Parathyroid adenoma (tissue), 2 donors: Measurements from ENCODE around the gene GTPBP6.

ENCODE experiments used
- H2AFZ ChIP-seq: fragments of 300-600 bp; sonication (generic); one replicate; pipeline ENCODE4 v1.7.0; 2017; ENCODE audit warnings: antibody characterized with exemption, mild to moderate bottlenecking
- H3K27ac ChIP-seq: fragments of 300-600 bp; sonication (generic); one replicate; pipeline ENCODE4 v1.7.0; 2017
- H3K27me3 ChIP-seq: fragments of 300-600 bp; sonication (generic); one replicate; pipeline ENCODE4 v1.7.0; 2017; ENCODE audit warnings: low read length; ENCODE audit not compliant: control insufficient read depth, insufficient read depth
- H3K36me3 ChIP-seq: fragments of 300-600 bp; sonication (generic); one replicate; pipeline ENCODE4 v1.7.0; 2017; ENCODE audit warnings: low read length; ENCODE audit not compliant: control insufficient read depth, insufficient read depth
- H3K4me1 ChIP-seq: fragments of 300-600 bp; sonication (generic); one replicate; pipeline ENCODE4 v1.7.0; 2017; ENCODE audit warnings: control low read depth
- H3K4me2 ChIP-seq: fragments of 300-600 bp; sonication (generic); one replicate; pipeline ENCODE4 v1.7.0; 2017; ENCODE audit warnings: low read length
- H3K4me3 ChIP-seq: fragments of 300-600 bp; sonication (generic); one replicate; pipeline ENCODE4 v1.7.0; 2017; ENCODE audit warnings: low read depth, low read length
- H3K79me2 ChIP-seq: fragments of 300-600 bp; sonication (generic); one replicate; pipeline ENCODE4 v1.7.0; 2017; ENCODE audit warnings: control low read depth
- H3K9ac ChIP-seq: fragments of 300-600 bp; sonication (generic); one replicate; pipeline ENCODE4 v1.7.0; 2017; ENCODE audit warnings: mild to moderate bottlenecking
- H3K9me3 ChIP-seq: fragments of 300-600 bp; sonication (generic); one replicate; pipeline ENCODE4 v1.7.0; 2017; ENCODE audit warnings: low read length; ENCODE audit not compliant: control insufficient read depth
- TF ChIP-seq, protein P1 (sequence below): fragments of 300-600 bp; sonication (generic); IDR thresholded peaks from one replicate; pipeline ENCODE4 v1.7.0; 2017; ENCODE audit warnings: antibody characterized with exemption, mild to moderate bottlenecking
- donor health status: primary hyperparathyroidism.

The GTPBP6 gene

DNA sequence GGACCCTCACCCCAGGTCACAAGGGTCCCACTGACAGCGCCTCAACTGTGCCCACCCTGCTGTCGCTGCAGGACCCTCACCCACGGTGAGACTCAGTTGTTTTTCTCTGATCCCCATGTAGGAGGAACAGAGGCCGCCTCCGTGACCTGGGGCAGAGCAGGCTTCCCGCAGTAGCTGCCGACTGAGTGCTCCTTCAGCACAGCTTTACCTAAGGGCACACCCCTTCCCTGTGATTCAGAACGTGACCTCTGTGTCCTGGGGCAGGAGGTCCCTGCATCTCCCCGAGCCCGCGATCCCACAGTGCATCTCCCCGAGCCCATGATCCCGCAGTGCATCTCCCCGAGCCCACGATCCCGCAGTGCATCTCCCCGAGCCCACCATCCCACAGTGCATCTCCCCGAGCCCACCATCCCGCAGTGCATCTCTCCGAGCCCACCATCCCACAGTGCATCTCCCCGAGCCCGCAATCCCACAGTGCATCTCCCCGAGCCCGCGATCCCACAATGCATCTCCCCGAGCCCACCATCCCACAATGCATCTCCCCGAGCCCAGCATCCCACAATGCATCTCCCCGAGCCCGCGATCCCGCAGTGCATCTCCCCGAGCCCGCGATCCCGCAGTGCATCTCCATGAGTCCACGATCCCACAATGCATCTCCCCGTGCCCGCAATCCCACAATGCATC lies 44.5 kb upstream of the GTPBP6 start:
- no peak overlapping the region for H3K9ac ChIP-seq

DNA sequence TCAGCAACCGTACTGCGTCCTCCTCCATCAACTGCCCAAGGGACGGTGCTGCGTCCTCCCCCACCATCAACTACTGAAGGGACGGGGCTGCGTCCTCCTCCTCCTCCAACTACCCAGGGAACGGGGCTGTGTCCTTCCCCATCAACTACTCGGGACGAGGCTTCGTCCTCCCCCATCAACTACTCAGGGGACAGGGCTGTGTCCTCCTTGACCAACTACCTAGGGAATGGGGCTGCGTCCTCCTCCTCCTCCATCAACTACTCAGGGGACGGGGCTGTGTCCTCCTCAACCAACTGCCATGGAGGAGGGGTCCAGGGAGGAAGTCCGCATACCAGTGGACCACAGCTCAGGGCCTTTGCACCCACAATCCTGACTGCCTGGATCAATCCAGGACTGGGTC lies 43.8 kb upstream of the GTPBP6 start:
- Histone ChIP-seq H3K9me3 (no peaks in the 10 kb centered on the region), H3K4me1 (no peaks in the 10 kb centered on the region), H3K27ac (no peak overlapping the region), H3K27me3 (no peaks in the 10 kb centered on the region), H3K9ac (no peak overlapping the region), H3K4me2 (no peak overlapping the region), H2AFZ (no peak overlapping the region), H3K79me2 (no peaks in the 10 kb centered on the region), H3K36me3 (no peaks in the 10 kb centered on the region), H3K4me3 (no peak overlapping the region)
- TF ChIP-seq, protein P1, sequence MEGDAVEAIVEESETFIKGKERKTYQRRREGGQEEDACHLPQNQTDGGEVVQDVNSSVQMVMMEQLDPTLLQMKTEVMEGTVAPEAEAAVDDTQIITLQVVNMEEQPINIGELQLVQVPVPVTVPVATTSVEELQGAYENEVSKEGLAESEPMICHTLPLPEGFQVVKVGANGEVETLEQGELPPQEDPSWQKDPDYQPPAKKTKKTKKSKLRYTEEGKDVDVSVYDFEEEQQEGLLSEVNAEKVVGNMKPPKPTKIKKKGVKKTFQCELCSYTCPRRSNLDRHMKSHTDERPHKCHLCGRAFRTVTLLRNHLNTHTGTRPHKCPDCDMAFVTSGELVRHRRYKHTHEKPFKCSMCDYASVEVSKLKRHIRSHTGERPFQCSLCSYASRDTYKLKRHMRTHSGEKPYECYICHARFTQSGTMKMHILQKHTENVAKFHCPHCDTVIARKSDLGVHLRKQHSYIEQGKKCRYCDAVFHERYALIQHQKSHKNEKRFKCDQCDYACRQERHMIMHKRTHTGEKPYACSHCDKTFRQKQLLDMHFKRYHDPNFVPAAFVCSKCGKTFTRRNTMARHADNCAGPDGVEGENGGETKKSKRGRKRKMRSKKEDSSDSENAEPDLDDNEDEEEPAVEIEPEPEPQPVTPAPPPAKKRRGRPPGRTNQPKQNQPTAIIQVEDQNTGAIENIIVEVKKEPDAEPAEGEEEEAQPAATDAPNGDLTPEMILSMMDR, result no peak

More for the DNA sequence above, 44.5 kb upstream of the GTPBP6 start:
- H3K4me1 ChIP-seq, result no peaks in the 10 kb centered on the region
- no peak overlapping the region for H2AFZ ChIP-seq
- H3K9me3 ChIP-seq, result no peaks in the 10 kb centered on the region
- no peaks in the 10 kb centered on the region for H3K27me3 ChIP-seq
- H3K79me2 ChIP-seq, result no peaks in the 10 kb centered on the region
- H3K4me2 ChIP-seq, result no peak overlapping the region
- no peaks in the 10 kb centered on the region for H3K36me3 ChIP-seq
- H3K27ac ChIP-seq, result no peak overlapping the region
- H3K4me3 ChIP-seq, result no peak overlapping the region
- TF ChIP-seq, protein P1, result no peak

DNA sequence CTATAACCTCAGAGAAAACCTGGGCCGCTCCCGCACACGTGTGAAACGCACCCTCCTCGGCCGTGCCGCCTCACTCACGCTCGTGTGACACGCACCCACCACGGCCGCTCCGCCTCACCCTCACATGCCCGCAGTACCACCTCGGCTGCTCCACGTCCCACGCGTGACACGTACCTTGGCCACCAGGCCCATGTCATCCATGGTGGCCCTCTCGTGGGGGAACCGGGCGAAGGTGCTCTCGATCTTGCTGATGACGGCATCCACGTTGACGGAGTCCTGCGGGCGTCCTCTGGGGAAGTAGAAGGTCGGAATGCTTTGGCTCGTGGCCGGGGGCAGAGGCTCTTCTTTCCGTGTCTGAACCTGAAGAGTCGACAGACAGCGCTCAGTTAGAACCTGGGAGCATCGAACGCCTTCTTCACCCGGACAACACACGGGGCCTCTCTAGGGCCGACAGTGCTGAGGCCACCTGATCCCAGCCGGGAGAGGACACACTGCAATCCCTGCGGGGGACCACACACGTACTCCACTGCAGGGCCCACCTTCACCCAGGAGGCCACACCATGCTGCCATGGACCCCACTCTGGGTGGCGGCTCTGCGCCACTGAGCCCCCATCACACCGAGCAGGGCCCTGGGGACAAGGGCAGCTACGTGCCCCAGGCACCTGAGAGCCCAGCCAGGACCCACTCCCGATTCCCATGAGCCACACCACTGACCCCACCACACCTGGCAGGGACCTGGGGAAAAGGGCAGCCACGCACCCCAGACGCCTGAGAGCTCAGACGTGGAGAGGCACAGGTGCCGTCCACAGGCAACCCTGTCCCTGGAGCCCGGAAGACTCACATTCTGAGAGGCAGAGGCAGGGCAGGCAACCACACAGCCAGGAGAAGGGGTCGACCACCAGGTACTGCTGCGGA lies 42.9 kb upstream of the GTPBP6 start:
- Histone ChIP-seq H3K4me2 (no peak overlapping the region), H3K79me2 (no peaks in the 10 kb centered on the region), H3K9me3 (no peaks in the 10 kb centered on the region), H3K4me3 (no peak overlapping the region), H3K27ac (no peak overlapping the region), H2AFZ (no peak overlapping the region), H3K36me3 (no peaks in the 10 kb centered on the region), H3K9ac (no peak overlapping the region), H3K27me3 (no peaks in the 10 kb centered on the region), H3K4me1 (no peaks in the 10 kb centered on the region)
- TF ChIP-seq, protein P1, result no peak

DNA sequence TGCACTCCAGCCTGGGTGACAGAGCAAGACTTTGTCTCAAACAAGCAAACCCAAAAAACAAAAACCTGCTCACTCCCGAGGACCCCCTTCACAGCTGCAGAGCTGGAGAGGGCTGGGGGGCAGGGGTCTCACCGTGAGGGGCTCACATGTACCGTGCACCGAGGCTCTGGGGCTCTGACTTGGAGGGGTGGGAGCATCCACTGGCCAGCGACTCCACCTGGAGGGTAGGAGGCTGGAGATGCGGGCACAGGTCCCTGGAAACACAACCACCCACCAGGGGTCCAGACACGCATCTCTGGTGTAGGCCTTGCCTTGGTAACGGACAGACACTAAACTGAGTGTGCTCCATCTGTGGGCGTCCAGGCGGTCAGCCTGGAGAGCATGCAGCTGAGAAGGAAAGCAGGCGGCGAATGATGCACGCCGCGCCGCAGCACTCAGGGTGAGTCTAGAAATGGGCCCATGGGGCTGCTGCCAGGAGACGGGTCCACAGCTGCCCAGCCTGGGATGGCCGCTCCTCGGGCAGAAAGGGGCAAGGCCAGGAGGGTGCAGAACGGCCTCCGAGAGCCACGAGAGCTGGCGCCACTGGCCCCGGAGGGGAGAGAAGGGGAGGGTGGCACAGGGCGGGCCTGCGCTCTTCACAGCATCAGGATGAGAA lies 42.0 kb upstream of the GTPBP6 start:
- Histone ChIP-seq H3K27me3 (no peaks in the 10 kb centered on the region), H3K4me2 (no peak overlapping the region), H3K27ac (no peak overlapping the region), H2AFZ (no peak overlapping the region), H3K36me3 (no peaks in the 10 kb centered on the region), H3K4me3 (no peak overlapping the region), H3K9ac (no peak overlapping the region), H3K4me1 (no peaks in the 10 kb centered on the region), H3K79me2 (no peaks in the 10 kb centered on the region), H3K9me3 (no peaks in the 10 kb centered on the region)
- TF ChIP-seq, protein P1, result no peak
